NCI-H526 treated with DMSO at 0.1 percent for 48 hours (cell line): ENCODE measurements around the gene SUGP2.
"Not testable (repeated sequence)": the region's sequence is repeated elsewhere in the genome, so short reads cannot be mapped to it uniquely, and the experiment has no call there.

Source experiments
- DNase-seq: peaks from one replicate; lab custom pipeline; 2025; lab: John Stamatoyannopoulos, UW

SUGP2 gene

DNA sequence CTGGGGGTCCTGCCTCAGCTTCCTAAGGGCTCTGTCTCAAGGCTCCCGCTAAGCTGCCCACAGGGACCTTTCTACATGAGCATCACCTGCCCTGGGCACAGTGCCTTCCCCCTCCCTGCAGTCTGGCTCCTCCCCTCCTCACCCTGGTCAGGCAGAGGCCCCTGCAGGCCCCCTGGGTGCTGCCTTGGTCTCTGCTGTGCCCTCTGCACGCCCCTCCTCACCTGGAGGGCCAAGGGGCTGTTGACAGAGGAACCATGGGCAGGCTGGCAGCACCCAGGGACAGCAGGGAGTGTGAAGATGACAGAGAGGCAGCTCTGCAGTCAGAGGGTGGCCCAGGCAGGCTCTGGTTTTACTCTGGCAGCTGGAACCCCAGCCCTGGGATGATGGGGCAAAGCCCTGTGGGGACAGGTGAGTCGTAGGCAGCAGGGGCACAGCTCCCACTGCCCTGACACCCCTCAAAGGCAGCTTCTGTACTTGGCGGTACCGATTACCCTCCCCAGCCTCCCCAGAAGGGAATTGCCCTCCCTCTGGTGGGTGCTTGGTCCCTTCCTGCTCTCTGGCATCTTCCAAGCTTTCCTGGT is 43.1 kb downstream of the SUGP2 start:
- DNase-seq: no peak

DNA sequence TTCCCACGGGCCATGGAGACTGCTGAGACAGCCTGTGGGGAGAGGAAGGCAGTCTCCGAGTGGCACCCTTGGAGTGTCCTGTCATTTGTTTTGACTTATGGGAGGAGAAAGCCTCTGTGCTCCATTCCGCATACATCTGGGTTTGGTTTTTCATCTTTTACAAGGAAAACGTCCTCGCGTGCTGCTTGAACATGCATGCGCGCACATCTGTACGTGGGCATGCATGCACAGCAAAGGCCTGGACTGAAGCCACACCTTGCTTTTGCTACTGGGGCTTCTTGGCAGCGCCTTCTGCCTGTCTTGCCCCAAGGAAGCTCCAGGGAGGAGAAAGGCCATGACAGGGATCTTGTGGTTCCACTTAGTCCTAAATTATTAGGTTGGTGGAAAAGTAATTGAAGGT is 44.0 kb downstream of the SUGP2 start:
- no peak for DNase-seq

DNA sequence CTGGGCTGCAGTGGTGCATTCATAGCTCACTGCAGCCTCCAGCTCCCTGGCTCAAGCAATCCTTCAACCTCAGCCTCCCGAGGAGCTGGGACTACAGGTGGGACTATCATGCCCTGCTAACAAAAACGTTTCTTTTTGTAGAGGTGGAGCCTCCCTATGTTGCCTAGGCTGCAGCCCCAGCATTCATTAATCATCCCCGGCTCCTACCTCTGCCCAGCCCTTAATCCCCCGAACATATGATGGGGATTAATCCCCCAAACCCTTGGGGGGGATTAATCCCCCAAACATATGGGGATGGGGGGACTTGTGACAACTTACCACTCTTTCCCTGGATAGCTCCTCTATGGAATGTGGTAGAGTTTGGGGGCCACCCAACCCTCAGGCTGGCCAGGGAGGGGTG is 45.9 kb downstream of the SUGP2 start:
- no peak for DNase-seq

DNA sequence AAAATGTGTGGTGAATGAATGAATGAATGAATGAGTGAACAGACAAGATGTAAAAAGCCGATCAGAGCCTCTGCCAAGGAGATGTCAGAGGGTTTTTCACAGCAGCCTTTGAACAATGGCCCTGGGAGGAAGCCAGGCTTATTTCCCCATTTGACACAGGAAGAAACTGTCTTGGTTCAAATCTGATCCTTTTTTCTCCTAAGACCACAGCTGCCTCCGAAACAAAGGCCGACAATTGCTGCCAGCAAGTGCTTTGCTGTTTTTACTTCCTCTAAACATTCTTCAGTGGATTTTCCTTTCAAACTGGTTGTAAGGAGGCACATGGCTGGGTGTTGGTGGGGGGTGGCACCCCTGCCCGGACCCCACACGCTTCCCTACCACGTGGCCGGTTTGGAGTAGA is 48.1 kb downstream of the SUGP2 start:
- DNase-seq: no peak

DNA sequence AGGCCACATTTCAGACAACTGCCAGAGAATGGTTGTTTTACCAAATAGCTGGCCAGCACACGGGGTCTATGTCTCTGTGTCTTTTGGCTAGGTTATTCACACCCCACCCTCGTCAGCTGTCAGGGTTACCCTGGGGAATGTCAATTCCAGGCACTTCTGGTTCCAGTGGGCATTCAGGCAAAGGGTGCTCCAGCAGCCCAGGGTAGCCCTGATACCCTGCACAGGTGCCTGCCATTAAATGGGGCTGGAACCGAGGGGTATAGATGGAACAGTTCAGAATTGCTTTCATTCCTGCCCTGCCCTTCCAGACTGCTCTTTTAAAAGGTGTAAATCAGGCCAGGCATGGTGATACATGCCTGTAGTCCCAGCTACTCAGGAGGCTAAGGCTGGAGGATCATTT is 49.1 kb downstream of the SUGP2 start:
- DNase-seq: no peak

DNA sequence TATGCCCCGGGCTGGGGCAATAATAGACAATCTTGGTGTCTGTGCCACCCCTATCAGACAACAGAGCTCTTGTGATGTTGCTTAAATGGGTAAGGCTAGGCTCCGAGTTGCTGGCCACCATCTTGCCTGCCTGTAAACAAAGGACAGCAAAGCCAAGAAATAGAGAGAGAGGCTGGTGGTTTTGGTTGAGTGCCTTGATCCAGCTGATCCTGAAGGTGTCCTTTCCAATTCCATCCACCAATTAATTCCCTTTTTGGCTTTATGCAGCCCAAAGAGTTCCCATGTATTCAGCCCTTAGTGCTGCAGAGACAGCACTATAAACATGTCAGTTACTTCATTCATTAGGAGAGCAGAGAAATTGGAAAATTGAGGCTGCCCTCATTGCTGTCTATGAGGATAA is 50.6 kb downstream of the SUGP2 start:
- DNase-seq: no peak

DNA sequence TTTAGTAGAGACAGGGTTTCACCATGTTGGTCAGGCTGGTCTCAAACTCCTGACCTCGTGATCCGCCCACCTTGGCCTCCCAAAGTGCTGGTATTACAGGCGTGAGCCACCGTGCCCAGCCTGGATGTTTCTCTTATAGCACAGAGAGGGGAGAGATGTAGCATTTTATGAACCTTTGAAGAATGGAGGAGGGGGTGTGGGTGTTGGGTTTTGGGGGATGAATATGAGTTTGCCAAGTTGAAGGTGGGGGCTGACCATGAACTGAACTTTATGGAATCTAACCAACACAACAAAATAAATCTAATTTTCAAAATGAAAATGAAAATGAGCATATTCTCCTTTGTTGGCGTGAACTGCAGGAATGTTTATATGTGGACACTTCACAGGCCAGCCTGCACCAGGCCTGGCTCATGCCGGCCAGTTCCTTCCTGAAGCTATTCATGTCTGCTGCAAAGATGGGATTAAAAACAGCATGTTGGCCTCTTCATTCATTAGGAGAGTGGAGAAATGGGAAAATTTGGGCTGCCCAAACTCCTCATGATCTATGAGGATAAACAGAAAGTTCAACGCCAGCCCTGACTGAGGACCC is 52.8 kb downstream of the SUGP2 start:
- DNase-seq: no peak

DNA sequence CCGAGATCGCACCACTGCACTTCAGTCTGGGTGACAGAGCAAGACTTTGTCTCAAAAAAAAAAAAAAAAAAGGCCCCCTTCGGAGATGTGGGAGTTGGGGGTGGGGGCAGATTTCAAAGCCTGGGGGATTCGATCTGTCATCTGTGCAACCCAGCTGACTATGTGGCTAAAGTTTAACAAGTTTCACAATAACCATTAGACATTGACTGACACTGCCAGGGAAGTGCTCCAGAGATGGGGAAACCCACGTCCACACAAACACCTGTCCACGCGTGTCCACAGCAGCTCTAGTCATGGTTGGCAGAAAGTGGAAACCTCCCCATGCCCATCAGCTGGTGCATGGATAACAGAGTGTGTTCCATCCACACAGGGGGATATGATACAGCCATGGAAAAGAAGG is 54.7 kb downstream of the SUGP2 start:
- DNase-seq: no peak

DNA sequence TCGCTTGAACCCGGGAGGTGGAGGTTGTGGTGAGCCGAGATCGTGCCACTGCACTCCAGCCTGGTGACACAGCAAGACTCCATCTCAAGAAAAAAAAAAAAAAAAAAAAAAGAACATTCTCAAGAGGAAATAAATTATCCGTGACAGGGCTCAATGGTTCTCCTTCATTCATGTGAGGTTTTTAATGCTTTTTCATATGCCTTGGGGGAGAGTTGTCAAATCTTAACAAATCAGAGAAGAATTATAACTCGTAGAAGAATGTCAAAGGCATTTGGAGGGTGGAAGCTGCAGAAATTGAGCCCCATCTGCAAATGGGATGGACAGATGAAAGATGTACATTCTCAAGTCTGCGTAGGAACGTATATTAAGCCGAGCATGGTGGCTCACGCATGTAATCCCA is 57.4 kb downstream of the SUGP2 start:
- DNase-seq: no peak

DNA sequence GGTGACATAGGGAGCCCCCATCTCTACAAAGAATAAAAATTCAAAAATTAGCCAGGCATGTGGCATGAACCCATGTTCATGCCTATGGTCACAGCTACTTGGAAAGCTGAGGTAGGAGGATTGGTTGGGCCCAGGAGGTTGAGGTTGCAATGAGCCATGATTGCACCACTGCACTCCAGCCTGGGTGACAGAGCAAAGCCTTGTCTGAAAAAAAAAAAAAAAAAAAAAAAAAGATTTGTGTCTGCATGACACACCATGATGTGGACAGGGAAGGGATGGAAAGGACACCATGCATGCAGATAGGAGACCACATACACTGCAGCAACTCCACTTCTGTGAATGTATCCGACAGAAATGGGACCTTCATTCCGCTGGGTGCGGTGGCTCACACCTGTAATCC is 58.3 kb downstream of the SUGP2 start:
- no peak for DNase-seq

DNA sequence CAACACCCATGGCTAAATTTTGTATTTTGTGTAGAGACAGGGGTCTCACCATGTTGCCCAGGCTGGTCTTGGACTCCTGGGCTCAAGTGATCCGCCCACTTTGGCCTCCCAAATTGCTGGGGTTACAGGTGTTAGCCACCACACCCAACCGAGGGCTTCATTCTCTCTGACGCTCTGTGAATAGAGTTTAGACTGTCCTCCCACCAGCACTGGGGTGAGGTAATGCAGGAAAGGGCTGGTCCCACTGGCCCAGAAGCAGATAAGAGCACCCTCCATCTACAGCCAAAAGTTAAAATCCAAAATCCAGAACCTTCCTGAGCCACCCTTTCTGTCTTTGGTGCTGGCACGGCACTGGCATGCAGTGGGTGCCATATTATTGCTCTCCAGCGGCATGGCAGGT is 60.5 kb downstream of the SUGP2 start:
- DNase-seq: no peak

DNA sequence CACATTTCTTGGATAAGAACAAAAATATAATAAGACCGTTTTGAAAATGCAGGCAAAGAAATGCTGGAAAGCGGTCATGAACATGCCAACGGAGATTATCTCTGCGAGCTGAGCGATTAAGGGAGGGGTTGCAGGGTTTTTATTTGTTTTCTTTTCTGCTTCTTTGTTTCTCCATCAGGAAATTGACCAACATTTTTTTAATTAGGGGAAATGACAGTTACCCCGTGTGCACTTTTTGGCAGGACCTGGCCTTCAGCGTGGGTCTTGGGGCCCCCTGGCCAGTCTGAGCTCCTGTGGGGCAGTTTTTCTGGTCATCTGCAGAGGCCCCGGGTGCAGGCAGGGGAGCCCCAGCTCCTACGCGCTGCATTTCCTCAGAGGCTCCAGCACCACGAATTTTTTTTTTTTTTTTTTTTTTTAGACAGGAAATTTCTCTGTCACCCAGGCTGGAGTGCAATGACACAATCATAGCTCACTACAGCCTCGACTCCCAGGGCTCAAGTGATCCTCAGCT is 61.0 kb downstream of the SUGP2 start:
- DNase-seq: no peak

DNA sequence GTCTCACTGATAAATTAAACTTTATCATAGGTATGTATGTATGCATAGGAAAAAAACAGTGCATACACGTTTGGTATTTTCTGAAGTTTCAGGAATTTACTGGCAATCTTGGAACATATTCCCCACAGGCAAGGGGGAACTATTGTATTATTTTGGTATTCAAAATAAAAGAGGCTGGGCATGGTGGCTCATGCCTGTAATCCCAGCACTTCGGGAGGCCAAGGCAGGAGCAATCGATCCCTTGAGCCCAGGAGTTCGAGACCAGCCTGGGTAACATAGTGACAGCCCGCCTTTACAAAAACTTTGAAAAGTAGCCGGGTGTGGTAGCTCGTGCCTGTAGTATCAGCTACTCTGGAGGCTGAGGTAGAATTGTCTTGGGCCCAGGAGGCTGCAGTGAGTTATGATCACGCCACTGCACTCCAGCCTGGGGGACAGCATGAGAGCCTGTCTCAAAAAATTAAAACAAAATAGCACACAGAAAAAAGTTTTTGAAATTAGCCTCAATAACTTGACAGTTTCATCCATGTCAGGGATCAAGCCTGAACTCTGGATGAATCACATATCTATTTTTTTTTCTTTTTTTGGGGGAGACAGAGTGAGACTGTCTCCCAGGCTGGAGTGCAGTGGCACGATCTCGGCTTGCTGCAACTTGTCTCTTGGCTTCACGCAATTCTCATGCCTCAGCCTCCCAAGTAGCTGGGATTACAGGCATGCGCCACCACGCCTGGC is 63.2 kb downstream of the SUGP2 start:
- DNase-seq: no peak

DNA sequence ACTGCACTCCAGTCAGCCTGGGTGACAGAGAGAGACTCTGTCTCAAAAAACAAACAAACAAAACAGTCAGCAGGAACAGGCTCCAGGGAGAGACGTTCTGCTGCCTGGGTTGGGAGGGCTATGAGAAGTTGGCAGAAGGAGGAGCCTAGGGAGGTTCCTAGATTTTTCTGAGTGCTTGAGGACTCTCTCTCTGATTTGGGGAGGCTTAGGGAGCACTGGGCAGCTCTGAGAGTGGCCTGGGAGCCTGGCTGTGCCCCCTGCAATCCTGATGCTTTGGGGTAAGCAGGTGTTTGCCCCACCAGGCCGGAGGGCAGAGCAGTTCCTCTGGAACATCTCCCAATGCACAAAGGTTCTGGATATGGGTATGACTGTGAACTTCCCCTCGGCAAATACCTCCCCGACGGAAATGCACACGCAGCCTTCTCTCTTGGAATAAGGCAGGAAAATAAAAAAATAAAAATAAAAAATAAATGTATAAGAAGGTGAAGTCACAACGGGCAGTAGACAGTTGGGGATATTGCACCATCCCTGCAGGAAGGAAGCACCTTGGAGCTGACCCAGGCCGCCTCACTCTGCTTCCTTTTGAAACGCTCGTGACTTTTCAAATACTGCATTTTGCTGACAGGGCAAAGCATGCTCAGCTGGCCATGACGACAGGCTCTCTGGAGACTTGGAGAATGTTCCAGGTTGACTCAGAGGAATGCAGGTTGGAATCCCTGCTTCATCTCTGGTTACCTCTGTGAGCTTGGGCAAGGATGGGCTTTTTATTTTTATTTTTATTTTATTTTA is 65.8 kb downstream of the SUGP2 start:
- no peak for DNase-seq

DNA sequence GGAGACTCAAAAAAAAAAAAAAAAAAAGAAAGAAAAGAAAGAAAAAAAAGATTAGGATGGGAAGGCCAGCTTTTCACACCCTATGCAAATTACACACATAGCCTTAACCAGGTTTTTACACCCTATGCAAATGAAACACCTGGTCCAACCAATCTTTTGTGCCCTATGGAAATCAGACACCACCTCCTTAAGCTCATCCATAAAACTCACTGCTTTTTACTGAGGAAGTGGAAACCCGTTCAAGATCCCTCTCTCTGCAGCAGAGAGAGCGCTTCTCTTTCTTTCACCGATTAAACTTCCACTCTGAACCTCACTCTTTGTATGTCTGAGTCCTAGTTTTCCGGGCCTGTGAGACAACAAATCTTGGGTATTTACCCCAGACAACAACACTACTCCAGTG is 67.0 kb downstream of the SUGP2 start:
- peak; percentile 71 for DNase-seq

DNA sequence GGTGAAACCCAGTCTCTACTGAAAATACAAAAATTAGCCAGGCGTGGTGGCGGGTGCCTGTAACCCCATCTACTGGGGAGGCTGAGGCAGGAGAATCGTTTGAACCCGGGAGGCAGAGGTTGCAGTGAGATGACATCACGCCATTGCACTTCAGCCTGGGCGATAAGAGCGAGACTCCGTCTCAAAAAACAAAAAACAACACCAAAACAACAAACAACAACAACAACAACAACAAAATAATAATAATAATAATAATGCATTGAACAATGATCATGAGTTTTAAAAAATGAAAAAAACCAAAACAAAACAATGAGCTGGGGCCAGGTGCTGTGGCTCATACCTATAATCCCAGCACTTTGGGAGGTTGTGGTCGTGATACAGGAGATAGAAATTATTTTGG is 69.2 kb downstream of the SUGP2 start:
- no peak for DNase-seq

DNA sequence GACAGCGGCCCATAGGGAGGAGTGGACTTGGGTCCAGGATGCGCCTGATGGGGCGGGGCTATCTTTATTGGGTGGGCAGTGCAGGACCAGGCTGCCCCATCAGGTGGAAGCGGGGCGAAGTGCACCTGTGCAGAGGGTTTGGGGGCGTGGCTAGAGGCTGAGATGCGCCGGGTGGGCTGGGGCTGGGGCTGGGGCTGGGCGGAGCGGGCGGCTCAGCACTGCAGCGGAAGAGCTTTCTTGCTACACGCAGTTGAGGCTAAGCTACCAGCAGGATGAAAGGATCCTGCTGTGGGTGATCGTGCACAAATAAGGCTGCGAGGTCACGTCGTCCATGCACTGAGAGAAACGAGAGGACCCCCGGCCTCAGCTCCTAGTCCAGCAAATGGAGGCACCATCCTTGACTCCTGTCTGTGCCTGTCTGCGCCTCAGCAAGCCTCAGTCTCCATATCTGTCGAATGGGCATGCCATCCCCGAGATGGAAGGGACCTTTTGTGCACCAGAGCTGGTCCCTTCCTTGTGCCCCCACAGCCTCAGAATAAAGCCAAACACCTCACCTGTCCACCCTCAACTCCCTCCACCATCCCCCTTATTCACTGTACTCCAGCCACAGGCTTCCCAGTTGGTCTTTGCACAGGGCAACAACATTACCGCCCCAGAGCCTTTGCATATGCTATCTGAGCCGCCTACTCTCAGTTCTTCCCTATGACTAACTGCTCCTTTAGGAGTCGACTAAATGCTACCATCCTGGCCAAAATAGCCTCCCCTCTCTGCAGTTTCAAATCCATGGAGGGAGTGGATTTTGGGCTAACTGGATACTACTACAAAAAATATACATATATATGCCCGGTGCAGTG is 71.3 kb downstream of the SUGP2 start:
- DNase-seq: peak; percentile 8

DNA sequence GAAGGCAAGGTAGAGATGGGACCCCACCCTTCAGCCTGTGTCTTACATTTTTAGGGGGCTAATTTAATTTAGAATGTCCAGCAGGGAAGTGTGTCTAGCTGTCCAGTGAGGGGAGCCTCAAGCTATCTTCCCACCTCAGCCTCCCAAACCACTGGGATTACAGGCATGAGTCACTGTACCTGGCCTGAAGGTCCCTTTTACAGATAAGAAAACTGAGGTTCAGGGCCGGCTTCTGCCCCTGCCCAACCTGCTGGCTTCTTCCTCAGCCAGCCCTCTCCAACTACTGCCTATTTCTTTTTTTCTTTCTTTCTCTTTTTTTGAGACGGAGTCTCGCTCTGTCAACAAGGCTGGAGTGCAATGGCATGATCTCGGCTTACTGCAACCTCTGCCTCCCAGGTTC is 72.9 kb downstream of the SUGP2 start:
- DNase-seq: no peak

DNA sequence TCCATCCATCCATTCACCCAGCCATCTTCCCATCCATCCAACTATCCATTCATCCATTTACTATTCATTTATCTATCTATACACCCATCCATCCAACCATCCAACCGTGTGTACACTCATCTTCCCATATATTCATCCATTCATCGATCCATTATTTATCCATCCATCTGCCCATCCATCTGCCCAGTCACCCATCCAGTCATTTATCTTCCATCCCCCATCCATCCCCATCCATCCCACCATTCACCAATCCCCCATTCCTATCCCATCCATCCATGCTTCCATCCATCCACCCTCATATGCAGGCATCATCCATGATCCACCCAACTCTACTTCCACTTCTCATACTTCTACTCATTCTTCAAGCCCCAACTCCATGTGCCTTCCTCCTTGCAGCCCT is 78.3 kb downstream of the SUGP2 start:
- no peak for DNase-seq

DNA sequence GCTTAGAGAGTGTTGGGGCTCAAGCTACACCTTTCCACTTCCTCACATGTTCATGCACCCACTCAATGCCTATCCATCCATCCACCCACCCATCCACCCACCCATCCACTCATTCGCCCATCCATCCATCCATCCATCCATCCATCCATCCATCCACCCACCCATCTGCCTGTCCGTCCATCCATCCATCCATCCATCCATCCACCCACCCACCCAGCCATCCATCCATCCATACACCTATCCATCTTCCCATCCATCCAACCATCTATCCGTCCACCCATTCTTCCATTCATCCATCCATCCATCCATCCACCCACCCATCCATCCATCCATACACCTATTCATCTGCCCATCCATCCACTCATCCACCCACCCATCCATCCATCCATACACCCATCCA is 79.2 kb downstream of the SUGP2 start:
- no peak for DNase-seq

DNA sequence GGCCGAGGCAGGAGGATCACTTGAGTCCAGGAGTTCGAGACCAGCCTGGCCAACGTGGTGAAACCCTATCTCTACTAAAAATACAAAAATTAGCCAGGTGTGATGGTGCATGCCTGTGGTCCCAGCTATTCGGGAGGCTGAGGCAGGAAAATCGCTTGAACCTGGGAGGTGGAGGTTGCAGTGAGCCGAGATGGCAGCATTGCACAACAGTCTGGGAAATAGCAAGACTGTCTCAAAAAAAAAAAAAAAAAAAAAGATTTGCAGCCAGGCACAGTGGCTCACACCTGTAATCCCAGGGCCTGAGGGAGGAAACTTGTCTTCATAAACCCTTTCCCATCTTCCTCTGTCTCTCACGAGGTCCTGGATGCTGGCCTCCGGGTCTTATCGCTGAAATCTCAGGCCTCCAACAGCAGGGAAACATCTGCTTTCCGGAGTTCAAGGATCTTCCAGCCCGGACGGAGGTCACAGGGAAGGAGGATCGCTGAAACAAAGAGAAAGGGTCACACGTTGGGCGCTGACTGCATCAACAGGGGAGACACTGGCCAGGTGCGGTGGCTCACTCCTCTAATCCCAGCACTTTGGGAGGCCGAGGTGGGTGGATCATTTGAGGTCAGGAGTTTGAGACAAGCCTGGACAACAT is 80.8 kb downstream of the SUGP2 start:
- not testable (repeated sequence) for DNase-seq
